GM21515 (cell line): Measurements from ENCODE around the gene RASSF3.
"Not testable (repeated sequence)": the region's sequence is repeated elsewhere in the genome, so short reads cannot be mapped to it uniquely, and the experiment has no call there.

Experiments used
- ATAC-seq: cut with Tn5 transposase; IDR thresholded peaks from one replicate; pipeline ENCODE4 v1.9.1; 2021; ENCODE audit not compliant: unreplicated experiment

The RASSF3 gene

GRCh38 chr12:64631197-64631596 lies 20.9 kb downstream of the RASSF3 start:
- ATAC-seq = peak; percentile 48

DNA sequence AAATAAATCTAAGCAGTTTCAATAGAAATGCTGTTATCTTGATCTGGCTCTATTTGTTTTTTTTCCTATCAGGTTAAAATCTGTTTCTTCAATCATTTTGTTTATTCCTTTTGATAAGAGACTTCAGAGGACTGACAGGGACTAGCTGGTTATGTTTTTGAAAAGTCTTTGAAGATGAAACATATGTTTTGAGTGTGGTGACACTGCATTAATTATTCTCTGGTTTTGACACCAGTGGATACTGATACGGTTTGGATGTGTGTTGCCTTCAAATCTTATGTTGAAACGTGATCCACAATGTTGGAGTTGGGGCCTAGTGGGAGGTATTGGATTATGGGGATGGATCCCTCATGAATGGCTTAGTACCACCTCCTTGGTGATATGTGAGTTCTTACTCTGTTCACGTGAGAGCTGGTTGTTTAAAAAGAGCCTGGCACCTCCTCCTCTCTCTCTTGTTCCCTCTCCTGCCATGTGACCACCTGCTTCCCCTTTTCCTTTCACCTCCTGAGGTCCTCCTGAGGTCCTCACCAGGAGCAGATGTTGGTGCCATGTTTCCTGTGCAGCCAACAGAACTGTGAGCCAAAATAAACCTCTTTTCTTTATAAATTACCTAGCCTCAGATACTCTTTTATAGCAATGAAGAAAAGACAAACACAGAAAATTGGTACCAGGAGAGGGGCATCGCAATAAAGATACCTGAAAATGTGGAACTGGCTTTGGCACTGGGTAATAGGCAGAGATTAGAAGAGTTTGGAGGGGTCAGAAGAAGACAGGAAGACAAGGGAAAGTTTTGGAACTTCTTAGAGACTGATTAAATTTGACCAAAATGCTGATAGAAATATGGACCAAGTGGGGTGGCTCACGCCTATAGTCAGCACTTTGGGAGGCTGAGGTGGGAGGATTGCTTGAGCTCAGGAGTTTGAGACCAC lies 23.0 kb downstream of the RASSF3 start:
- no peak for ATAC-seq

DNA sequence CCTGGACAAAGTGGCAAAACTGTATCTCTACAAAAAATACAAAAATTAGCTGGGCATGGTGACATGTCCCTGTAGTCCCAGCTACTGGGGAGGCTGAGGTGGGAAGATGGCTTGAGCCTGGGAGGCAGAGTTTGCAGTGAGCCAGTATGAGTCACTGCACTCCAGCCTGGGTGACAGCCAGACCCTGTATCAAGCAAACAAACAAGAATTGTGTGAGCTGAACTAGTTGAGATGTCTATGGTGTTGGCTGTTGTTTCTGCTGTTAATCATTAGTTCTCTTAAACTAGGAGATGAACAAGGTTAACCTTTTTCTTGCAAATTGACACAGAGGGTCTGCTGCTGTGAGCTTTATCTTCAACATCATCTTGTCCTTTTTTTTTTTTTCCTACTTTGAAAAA lies 23.6 kb downstream of the RASSF3 start:
- ATAC-seq = no peak

GRCh38 chr12:64634508-64635092 lies 24.3 kb downstream of the RASSF3 start:
- ATAC-seq = no peak

DNA sequence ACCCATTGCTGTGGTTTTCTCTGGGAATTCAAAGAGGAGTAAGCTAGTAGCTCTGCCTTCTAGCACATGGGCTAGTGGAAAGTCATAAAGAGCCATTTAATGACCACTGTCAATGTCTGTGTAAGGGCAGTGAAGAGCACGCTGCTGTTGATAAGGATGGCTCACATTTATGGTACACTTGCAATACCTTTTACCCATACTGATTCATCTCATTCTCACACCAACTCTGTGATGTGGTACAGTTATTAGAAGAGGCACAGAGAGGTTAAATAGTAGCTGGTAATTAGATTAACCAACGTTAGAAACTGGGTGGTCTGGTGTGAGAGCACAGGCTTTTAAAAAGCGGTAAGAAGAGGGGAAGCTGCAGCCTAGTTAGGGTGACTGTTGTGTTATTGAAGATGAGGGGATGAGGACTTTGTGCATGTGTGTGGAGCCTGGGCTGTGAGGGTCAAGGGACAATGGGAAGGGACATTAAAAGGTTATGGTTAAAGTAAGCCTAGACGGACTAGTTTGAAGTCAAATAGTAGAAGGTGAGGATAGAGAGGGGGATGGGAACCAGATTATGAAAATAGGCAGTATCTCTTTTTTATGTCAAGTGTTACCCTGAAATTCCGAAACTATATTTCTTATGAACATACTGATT lies 25.2 kb downstream of the RASSF3 start:
- ATAC-seq = no peak

DNA sequence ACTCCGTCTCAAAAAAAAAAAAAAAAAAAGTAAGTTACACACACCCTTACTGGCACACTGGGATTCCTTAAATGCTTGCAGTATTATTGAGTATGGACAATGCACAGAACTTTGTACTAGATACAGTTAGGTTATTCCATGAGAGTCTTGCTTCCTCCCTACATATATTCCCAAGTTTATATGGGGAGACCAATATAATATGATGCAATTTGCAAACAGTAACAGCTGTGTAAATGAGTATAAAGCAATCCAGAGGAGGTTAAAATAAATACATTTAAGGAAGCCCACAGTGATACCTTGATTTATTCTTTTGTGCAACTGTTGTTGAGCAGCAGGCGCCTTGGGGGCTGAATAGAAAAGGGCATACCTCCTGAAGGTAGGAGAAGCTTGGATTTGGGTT lies 26.6 kb downstream of the RASSF3 start:
- no peak for ATAC-seq

GRCh38 chr12:64639466-64639865 lies 29.2 kb downstream of the RASSF3 start:
- no peak for ATAC-seq

- ATAC-seq = no peak
These were observed 36.0 kb downstream of the RASSF3 start for GRCh38 chr12:64646318-64646717.

DNA sequence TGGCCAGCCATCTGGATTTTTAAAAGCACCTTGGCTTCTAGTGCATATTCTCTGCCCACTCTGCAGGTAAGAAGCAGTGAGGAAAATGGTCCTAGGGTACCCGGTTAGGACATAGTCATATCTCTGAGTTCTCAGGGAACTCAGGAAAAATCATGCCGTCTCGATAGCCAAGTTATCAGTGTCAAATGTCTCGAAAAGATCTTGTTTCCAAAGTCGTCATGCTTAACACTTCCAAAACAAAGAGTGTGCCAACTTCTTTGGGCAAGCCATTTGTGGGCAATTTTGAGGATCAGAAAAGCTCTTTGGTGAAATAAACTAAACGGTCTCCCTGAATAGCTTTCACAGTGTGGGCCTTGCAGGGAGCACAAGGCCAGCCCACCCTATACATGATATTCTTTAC lies 39.2 kb downstream of the RASSF3 start:
- no peak for ATAC-seq

DNA sequence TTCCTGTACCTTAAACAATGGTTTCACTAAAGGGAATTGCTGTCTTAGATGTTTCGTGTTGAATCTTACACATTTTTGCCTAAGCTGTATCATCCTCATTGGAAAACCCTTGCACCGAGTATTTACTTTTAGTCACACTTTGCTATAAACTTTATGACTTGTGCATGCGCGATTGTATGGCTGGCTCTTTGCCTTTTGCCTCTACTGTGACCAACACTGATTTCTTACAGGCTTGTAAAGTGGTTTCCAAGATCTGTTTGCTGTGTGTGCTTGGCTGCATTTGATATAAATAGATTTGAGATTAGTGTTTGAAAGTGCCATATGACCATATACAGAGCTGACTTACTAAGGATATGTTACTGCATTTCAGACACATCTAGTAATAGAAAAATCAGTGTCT lies 40.5 kb downstream of the RASSF3 start:
- no peak for ATAC-seq

DNA sequence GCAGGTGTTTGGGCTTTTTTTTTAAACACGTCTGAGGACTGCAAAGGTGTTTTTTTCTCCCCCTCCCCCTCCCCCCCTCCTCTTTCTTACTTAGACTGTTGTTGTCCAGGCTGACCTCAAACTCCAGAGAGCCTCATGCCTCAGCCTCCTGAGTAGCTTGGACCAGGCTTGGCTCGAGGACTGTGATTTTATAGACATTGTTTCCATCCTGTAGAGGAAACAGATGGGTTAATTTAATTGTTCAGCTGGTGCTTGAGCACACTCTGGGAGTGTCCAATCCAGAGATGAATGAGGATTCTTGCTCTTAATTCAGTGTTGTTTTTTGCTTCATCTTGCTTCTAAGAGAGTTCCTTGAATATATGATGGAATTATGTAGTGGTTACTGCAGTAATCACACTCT lies 42.1 kb downstream of the RASSF3 start:
- no peak for ATAC-seq

- ATAC-seq = no peak
These were observed 42.8 kb downstream of the RASSF3 start for GRCh38 chr12:64653123-64653522.

DNA sequence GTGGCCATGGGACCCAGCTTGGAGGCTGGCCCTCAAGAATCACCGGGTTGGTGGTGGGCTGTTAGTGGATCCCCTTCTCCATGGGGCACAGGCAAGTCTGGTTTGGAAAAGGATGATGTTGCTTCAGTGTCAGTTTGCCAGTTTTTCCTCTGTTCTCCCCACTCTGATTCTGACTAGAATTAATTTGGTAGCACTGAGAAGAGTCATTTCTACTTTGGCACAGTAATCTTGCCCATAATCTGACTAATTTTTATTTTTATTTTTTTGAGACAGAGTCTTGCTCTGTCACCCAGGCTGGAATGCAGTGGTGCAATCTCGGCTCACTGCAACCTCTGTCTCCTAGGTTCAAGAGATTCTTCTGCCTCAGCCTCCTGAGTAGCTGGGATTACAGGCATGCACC lies 43.6 kb downstream of the RASSF3 start:
- ATAC-seq = not testable (repeated sequence)

DNA sequence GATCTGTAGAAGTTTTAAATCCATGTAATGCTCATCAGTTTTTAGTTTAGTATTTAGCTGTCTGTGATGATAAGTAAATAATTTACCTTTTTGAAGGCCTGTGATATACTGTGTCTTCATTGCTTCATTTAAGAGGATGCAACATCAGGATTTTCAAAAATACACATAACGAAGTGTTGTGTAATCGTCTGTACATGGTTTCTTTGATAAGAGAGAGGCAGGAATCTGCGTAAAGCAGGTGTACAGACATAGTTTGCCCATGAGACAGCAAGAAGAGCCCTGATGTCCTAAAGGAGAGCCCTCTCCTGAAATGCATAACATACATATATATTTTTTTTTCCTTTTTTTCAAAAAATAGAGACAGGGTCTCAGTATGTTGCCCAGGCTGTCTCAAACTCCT lies 44.8 kb downstream of the RASSF3 start:
- ATAC-seq = no peak

- no peak for ATAC-seq
These were observed 46.1 kb downstream of the RASSF3 start for GRCh38 chr12:64656429-64656828.

- ATAC-seq = no peak
These were observed 48.7 kb downstream of the RASSF3 start for GRCh38 chr12:64658892-64659481.

DNA sequence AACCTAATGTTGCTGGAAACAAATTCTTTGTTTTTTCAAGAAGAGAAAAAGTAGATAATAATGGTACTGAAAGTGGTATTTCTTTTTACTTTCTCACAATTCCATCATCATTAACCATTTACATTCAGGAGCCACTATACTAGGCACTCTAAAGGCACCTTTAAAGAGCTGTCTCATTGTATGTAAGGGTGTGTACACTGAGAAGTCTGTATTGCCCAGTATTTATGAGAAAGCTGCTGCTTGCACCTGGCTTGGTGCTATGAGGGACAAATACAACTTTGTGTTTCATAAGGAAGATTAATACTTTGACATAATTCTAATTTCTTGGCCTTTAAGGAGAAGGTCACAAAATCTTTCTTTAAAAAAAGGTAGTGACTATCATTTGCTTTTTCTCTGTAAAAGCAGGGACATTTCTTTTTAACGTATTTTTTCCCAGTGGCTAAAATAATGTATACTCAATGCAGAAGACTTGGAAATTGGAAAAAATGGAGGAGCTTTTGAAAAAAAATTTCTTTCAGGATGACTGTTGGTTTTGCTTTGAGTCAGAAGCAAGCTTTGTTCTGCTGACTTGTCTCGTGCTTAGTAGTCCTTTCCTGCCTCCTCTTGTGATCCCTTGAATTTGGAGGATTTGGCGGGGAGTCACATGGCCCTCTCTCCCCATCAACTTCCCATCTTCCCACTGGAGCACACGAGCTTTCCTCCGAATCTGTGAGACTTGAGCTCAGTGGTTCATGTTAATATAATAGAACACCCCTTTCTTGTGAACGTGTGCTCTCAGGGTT lies 50.1 kb downstream of the RASSF3 start:
- peak; percentile 56 for ATAC-seq

GRCh38 chr12:64663015-64663414 lies 52.7 kb downstream of the RASSF3 start:
- no peak for ATAC-seq

- no peak for ATAC-seq
These were observed 55.2 kb downstream of the RASSF3 start for GRCh38 chr12:64665514-64665913.

DNA sequence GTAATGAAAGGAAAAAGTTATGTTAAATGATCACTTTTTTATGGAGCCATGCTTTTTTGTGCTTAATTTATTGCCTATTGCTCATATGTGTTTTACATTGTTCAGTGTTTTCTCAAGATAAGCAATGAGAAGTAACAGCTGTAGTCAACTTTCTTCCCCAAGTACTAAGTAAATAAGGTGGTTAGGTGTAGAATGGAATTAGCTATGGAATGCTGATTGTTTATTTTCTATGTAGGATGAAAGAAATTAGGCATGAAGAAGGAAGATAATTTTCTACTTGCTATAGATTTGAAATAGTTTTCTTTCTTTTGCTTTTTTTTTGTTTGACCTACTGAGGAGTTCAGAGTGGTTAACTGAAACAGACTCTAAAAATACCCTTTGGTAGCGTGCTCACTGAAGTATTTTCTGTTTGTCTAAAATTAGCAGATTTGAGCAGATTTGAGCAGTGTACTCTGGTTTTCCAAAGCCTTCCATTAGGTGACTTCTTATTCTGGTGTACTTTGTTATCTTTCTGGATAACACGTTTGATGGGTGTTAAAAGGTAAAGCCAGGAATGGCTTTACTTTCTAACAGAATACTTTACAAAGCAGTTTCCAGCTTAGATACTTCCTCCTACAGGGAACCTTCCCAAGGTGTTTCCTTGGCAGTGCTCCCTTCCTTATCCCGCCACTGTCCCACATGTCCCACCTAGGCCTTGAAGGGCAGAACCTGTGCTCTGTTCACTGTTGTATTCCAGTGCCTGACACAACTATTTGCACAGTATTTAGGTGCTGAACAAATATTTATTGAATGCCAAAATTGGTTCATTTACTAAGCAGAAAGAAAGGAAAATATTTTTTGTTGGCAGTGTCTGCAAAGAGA lies 56.0 kb downstream of the RASSF3 start:
- no peak for ATAC-seq
